B cell (primary cell): Measurements from ENCODE around the gene CNKSR3.

Experiments used
- CTCF ChIP-seq: fragments of 200-600 bp; IDR thresholded peaks from one replicate; pipeline ENCODE4 v1.8.0; 2022; ENCODE audit warnings: antibody characterized with exemption, mild to moderate bottlenecking
- EZH2 ChIP-seq: IDR thresholded peaks from 2 replicates; pipeline ENCODE4 v1.6.1; 2012; ENCODE audit warnings: borderline replicate concordance, low read depth, mild to moderate bottlenecking, moderate library complexity, low read length; ENCODE audit not compliant: insufficient read depth, poor library complexity, severe bottlenecking

DNA sequence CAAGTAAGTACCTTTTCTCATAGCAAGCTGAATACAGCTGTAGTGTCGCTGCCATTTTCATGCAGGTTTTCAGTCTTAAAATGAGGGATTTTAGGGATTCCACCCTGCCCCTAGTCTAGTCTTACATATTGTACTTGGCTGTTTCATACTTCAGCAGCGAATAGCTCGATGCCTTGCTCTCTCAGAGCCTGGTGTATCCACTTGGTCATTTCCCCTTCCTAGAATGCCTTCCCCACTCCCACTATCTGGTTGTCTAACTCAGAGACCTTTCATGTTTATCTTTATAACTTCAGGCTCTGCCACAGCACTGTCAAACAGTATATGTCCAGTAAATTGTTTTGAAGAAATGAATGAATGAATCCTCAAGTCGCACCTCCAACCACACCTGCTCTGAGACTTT lies 132.8 kb downstream of the CNKSR3 start:
- TF ChIP-seq CTCF = no peak
- TF ChIP-seq EZH2 = no peak
